GM12878 (cell line): Measurements from ENCODE around the gene VMP1. TPM values are rescaled to one million over a fixed set of nuclear protein-coding genes. Genes with fewer than 3 reads are reported as not detected.

ENCODE experiments used
- BACH1 ChIP-seq: fragments of 450-650 bp; IDR thresholded peaks from 2 replicates; pipeline ENCODE4 v1.6.1; 2017; ENCODE audit warnings: mild to moderate bottlenecking, borderline replicate concordance
- CBX3 ChIP-seq: fragments of 200-600 bp; sonication (generic); IDR thresholded peaks from 2 replicates; pipeline ENCODE4 v1.6.1; 2016; ENCODE audit warnings: low read depth, borderline replicate concordance
- CBX5 ChIP-seq: sonication (generic); IDR thresholded peaks from 2 replicates; pipeline ENCODE4 v1.6.1; 2016; ENCODE audit warnings: low read depth, moderate library complexity, mild to moderate bottlenecking, inconsistent platforms
- DPF2 ChIP-seq: fragments of 450-650 bp; IDR thresholded peaks from 2 replicates; pipeline ENCODE4 v1.6.1; 2017; ENCODE audit warnings: mild to moderate bottlenecking
- KAT2A ChIP-seq: conservative IDR thresholded peaks from 2 replicates; pipeline ENCODE4 v1.6.1; 2011; ENCODE audit warnings: low read depth, low read length; ENCODE audit not compliant: control insufficient read depth
- MEF2A ChIP-seq: IDR thresholded peaks from 2 replicates; pipeline ENCODE4 v1.6.1; 2011; ENCODE audit warnings: low read depth, mild to moderate bottlenecking, low read length, moderate library complexity; ENCODE audit not compliant: insufficient read depth
- MEF2B ChIP-seq: fragments of 450-650 bp; IDR thresholded peaks from 2 replicates; pipeline ENCODE4 v1.6.1; 2018; ENCODE audit warnings: mild to moderate bottlenecking, moderate library complexity; ENCODE audit not compliant: partially characterized antibody, poor library complexity, severe bottlenecking
- NR2C1 ChIP-seq: fragments of 450-650 bp; IDR thresholded peaks from 2 replicates; pipeline ENCODE4 v1.6.1; 2017; ENCODE audit warnings: antibody characterized with exemption, mild to moderate bottlenecking, moderate library complexity
- PAX5 ChIP-seq: IDR thresholded peaks from 2 replicates; pipeline ENCODE4 v1.6.1; 2011; ENCODE audit warnings: low read depth, low read length, borderline replicate concordance
- PAX8 ChIP-seq: fragments of 450-650 bp; IDR thresholded peaks from 2 replicates; pipeline ENCODE4 v1.6.1; 2017; ENCODE audit warnings: mild to moderate bottlenecking, moderate library complexity
- RAD51 ChIP-seq: fragments of 450-650 bp; IDR thresholded peaks from 2 replicates; pipeline ENCODE4 v1.6.1; 2016; ENCODE audit warnings: moderate library complexity, mild to moderate bottlenecking, inconsistent platforms
- RCOR1 ChIP-seq: conservative IDR thresholded peaks from 2 replicates; pipeline ENCODE4 v1.6.1; 2012; ENCODE audit warnings: low read depth, low read length, improper control_type of control experiment
- RUNX3 ChIP-seq: IDR thresholded peaks from 2 replicates; pipeline ENCODE4 v1.6.1; 2012; ENCODE audit warnings: low read length, inconsistent platforms
- SMC3 ChIP-seq: IDR thresholded peaks from 2 replicates; pipeline ENCODE4 v1.6.1; 2011; ENCODE audit warnings: low read length, improper control_type of control experiment, borderline replicate concordance
- SP1 ChIP-seq: IDR thresholded peaks from one replicate; pipeline ENCODE4 v1.6.1; 2011; ENCODE audit warnings: low read depth, low read length
- TCF3 ChIP-seq: IDR thresholded peaks from 2 replicates; pipeline ENCODE4 v1.6.1; 2012; ENCODE audit warnings: low read depth, mild to moderate bottlenecking, low read length, borderline replicate concordance; ENCODE audit not compliant: insufficient read depth
- ZBED1 ChIP-seq: IDR thresholded peaks from 2 replicates; pipeline ENCODE4 v1.6.1; 2016; ENCODE audit warnings: borderline replicate concordance
- ZNF24 ChIP-seq: fragments of 450-650 bp; IDR thresholded peaks from 2 replicates; pipeline ENCODE4 v1.6.1; 2017; ENCODE audit warnings: antibody characterized with exemption, mild to moderate bottlenecking
- ZNF622 ChIP-seq: fragments of 450-650 bp; IDR thresholded peaks from 2 replicates; pipeline ENCODE4 v1.6.1; 2017; ENCODE audit warnings: mild to moderate bottlenecking, inconsistent platforms
- polyA plus RNA-seq, 11 experiments: library from polyadenylated mRNA; depleted of rRNA in 4 of 11; unstranded in 6 of 11; stranded (reverse) in 5 of 11; fragments of >200 nt; fragmentation: Nextera tagmentation in 4 of 11; fragmentation: Illumina TruSeq in 1 of 11; extraction: Ambion mirVana in 4 of 11; extraction: Trizol in 1 of 11; gene quantifications; 1 replicate in 1 of 11; 2 replicates in 10 of 11; pipeline versions ENCODE4 v1.2.1 to v1.2.3, GENCODE V29; 2011 to 2016; ENCODE audit warnings: inconsistent platforms in 2 of 11, missing spikeins in 2 of 11, low read depth in 1 of 11
- total RNA-seq, 4 experiments: library from RNA; depleted of rRNA in 3 of 4; stranded (reverse); fragments of >200 nt in 3 of 4; fragmentation: Illumina TruSeq in 1 of 4; extraction: Trizol in 1 of 4; gene quantifications; 2 replicates each; pipeline versions ENCODE4 v1.2.1 to v1.2.3, GENCODE V29; 2013 to 2021
- TF ChIP-seq, protein P1 (sequence below): IDR thresholded peaks from 2 replicates; pipeline ENCODE4 v1.6.1; 2011; ENCODE audit warnings: borderline replicate concordance, low read depth, mild to moderate bottlenecking, moderate library complexity, mixed read lengths, low read length; ENCODE audit not compliant: insufficient read depth; ENCODE audit errors: extremely low read length
- TF ChIP-seq, protein P2 (sequence below): fragments of 450-650 bp; IDR thresholded peaks from 2 replicates; pipeline ENCODE4 v1.6.1; 2017; ENCODE audit warnings: mild to moderate bottlenecking, low read depth, inconsistent platforms; ENCODE audit not compliant: poor library complexity, severe bottlenecking
- TF ChIP-seq, protein P3 (sequence below), 3 experiments: IDR thresholded peaks in 2 of 3; conservative IDR thresholded peaks in 1 of 3; 2 replicates each; pipeline ENCODE4 v1.5.1; 2011; ENCODE audit warnings: low read depth in 3 of 3, low read length in 3 of 3, mild to moderate bottlenecking in 3 of 3, control low read depth in 2 of 3, moderate library complexity in 2 of 3, inconsistent platforms in 1 of 3, mixed read lengths in 1 of 3; ENCODE audit not compliant: control insufficient read depth in 2 of 3, insufficient read depth in 1 of 3; ENCODE audit errors: extremely low read depth in 1 of 3
- TF ChIP-seq, protein P4 (sequence below): IDR thresholded peaks from 2 replicates; pipeline ENCODE4 v1.6.1; 2012; ENCODE audit warnings: low read length, inconsistent platforms
- TF ChIP-seq, protein P5 (sequence below): fragments of 450-650 bp; IDR thresholded peaks from 2 replicates; pipeline ENCODE4 v1.6.1; 2014; ENCODE audit warnings: mild to moderate bottlenecking

VMP1 gene
- total and polyA plus RNA-seq, 10 of the 15 experiments (the other 5 are each of a cell fraction or from before 2014, with no cell fraction given): 88.4 to 199 (median 132) TPM

DNA sequence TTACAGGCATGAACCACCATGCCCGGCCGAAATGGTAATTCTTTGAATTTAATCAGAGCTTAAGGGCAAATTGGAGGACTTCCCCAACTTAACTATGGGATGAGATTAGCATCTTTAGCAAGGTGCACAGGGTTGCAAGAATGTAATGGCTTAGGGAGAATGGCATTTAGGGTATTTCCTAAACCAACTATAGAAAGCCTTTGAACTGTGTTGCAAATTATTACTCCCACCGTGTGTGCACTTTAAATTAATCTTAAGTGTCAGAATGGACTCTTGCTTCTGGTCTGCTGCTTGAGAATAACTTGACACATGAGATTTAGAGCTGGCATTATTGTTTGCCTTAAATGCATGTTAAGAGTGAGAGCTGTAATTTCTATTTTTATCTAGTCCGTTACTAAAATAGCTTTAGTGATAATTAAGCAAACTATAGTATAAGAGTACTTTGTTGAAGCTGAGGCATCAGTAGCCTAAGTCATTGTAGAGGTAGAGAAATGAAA, 125.5 kb downstream of the VMP1 start (continued):
- TF ChIP-seq, protein P1, sequence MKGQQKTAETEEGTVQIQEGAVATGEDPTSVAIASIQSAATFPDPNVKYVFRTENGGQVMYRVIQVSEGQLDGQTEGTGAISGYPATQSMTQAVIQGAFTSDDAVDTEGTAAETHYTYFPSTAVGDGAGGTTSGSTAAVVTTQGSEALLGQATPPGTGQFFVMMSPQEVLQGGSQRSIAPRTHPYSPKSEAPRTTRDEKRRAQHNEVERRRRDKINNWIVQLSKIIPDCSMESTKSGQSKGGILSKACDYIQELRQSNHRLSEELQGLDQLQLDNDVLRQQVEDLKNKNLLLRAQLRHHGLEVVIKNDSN: no peak
- TF ChIP-seq MEF2B (peak; percentile 97), RCOR1 (no peak), PAX5 (no peak), ZNF24 (peak; percentile 49; the same call in 1 of the 2 replicates), ZNF622 (no peak), NR2C1 (no peak; the same call in 1 of the 2 replicates), TCF3 (no peak), CBX5 (0 out of 2 replicates have a peak, but pooled peaks have one; percentile 49), RUNX3 (peak; percentile 38; the same call in 1 of the 2 replicates), RAD51 (peak; percentile 11; the same call in 1 of the 2 replicates), SP1 (no peak), CBX3 (no peak), ZBED1 (peak; percentile 82; the same call in 1 of the 2 replicates), PAX8 (no peak), MEF2A (peak; percentile 98), DPF2 (peak; percentile 82), SMC3 (no peak; the same call in 1 of the 2 replicates), BACH1 (no peak; the same call in 1 of the 2 replicates), KAT2A (no peak)
- TF ChIP-seq, protein P2, sequence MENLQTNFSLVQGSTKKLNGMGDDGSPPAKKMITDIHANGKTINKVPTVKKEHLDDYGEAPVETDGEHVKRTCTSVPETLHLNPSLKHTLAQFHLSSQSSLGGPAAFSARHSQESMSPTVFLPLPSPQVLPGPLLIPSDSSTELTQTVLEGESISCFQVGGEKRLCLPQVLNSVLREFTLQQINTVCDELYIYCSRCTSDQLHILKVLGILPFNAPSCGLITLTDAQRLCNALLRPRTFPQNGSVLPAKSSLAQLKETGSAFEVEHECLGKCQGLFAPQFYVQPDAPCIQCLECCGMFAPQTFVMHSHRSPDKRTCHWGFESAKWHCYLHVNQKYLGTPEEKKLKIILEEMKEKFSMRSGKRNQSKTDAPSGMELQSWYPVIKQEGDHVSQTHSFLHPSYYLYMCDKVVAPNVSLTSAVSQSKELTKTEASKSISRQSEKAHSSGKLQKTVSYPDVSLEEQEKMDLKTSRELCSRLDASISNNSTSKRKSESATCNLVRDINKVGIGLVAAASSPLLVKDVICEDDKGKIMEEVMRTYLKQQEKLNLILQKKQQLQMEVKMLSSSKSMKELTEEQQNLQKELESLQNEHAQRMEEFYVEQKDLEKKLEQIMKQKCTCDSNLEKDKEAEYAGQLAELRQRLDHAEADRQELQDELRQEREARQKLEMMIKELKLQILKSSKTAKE: peak; percentile 67
- TF ChIP-seq, protein P3, sequence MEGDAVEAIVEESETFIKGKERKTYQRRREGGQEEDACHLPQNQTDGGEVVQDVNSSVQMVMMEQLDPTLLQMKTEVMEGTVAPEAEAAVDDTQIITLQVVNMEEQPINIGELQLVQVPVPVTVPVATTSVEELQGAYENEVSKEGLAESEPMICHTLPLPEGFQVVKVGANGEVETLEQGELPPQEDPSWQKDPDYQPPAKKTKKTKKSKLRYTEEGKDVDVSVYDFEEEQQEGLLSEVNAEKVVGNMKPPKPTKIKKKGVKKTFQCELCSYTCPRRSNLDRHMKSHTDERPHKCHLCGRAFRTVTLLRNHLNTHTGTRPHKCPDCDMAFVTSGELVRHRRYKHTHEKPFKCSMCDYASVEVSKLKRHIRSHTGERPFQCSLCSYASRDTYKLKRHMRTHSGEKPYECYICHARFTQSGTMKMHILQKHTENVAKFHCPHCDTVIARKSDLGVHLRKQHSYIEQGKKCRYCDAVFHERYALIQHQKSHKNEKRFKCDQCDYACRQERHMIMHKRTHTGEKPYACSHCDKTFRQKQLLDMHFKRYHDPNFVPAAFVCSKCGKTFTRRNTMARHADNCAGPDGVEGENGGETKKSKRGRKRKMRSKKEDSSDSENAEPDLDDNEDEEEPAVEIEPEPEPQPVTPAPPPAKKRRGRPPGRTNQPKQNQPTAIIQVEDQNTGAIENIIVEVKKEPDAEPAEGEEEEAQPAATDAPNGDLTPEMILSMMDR (IDR thresholded peaks at IDR 0.05 in 2 of 3, conservative IDR thresholded peaks at IDR 0.05 in 1 of 3; ENCODE audit: control insufficient read depth in 2 of 3, extremely low read depth in 1 of 3, insufficient read depth in 1 of 3, low read depth in 3 of 3, low read length in 3 of 3): no peak
- TF ChIP-seq, protein P4, sequence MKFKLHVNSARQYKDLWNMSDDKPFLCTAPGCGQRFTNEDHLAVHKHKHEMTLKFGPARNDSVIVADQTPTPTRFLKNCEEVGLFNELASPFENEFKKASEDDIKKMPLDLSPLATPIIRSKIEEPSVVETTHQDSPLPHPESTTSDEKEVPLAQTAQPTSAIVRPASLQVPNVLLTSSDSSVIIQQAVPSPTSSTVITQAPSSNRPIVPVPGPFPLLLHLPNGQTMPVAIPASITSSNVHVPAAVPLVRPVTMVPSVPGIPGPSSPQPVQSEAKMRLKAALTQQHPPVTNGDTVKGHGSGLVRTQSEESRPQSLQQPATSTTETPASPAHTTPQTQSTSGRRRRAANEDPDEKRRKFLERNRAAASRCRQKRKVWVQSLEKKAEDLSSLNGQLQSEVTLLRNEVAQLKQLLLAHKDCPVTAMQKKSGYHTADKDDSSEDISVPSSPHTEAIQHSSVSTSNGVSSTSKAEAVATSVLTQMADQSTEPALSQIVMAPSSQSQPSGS: peak; percentile 72; the same call in 1 of the 2 replicates
- TF ChIP-seq, protein P5, sequence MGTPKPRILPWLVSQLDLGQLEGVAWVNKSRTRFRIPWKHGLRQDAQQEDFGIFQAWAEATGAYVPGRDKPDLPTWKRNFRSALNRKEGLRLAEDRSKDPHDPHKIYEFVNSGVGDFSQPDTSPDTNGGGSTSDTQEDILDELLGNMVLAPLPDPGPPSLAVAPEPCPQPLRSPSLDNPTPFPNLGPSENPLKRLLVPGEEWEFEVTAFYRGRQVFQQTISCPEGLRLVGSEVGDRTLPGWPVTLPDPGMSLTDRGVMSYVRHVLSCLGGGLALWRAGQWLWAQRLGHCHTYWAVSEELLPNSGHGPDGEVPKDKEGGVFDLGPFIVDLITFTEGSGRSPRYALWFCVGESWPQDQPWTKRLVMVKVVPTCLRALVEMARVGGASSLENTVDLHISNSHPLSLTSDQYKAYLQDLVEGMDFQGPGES: no peak
